Measurements from ENCODE around the gene ZBED5. TPM values are rescaled to one million over a fixed set of nuclear protein-coding genes. Genes with fewer than 3 reads are reported as not detected.

Gene ZBED5
- total RNA-seq, 4 donors from 2014 or later = 27.3 to 36.5 (median 28.3) TPM

DNA sequence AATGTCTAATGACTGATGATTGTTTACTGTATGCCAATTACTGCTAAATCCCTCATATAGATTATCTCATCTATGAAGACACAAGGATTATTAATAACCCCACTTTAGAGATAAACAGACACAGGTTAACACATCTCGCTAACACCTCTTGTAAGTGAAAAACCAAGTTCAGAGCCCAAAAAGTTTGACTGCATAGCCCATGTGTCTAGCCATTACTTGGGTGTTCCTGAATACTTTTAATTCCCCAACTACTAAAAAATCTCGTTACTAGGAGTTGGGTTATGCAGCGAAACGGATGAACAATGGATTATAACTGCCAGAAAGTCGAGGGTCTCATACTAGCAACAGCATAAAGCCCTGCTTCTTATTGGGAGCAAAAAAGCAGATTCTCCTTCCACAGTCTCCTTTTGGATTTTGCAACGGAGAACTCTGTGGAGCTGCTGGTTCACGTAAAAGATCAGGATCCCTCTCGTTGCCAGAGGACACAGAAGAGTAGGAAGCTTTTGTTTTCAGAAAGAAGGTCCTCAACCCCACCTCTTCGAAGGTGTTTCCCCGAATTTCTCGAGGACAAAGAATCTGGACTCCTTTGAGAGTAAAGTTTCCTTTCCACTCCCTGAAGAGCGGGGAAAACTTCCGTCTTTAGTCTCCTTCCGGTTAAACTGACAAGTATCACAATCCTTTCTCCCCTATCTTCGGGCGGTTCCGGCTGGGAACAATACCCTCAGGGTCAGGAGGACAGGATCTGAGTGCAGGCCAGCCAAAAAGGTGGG, 979 bp downstream of the ZBED5 start:
- H3K27me3 ChIP-seq = no peaks in the 10 kb centered on the region
- DNase-seq (ENCODE audit: extremely low spot score) = no peak
- H3K36me3 ChIP-seq = peaks cover 20 to 40% (median 31%) of the 10 kb centered on the region in 4 donors
- no peaks in the 10 kb centered on the region for H3K9me3 ChIP-seq
- 3% methylated on average over 17 of the region's 17 CpGs for WGBS
- H3K4me3 ChIP-seq = peak overlapping the region; percentile 67 to 79 (median 78)
- peaks cover 17 to 45% (median 40%) of the 10 kb centered on the region in 4 donors for H3K4me1 ChIP-seq
- H3K27ac ChIP-seq (replicated peaks in 1 of 4) = peak overlapping the region; percentile 91 to 99 (median 94)
- TF ChIP-seq, protein P1, sequence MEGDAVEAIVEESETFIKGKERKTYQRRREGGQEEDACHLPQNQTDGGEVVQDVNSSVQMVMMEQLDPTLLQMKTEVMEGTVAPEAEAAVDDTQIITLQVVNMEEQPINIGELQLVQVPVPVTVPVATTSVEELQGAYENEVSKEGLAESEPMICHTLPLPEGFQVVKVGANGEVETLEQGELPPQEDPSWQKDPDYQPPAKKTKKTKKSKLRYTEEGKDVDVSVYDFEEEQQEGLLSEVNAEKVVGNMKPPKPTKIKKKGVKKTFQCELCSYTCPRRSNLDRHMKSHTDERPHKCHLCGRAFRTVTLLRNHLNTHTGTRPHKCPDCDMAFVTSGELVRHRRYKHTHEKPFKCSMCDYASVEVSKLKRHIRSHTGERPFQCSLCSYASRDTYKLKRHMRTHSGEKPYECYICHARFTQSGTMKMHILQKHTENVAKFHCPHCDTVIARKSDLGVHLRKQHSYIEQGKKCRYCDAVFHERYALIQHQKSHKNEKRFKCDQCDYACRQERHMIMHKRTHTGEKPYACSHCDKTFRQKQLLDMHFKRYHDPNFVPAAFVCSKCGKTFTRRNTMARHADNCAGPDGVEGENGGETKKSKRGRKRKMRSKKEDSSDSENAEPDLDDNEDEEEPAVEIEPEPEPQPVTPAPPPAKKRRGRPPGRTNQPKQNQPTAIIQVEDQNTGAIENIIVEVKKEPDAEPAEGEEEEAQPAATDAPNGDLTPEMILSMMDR (IDR thresholded peaks at IDR 0.05) = no peak
- TF ChIP-seq POLR2AphosphoS5 (IDR thresholded peaks at IDR 0.05) (no peak), EP300 (IDR thresholded peaks at IDR 0.05) (no peak), POLR2A (IDR thresholded peaks at IDR 0.05; ENCODE audit: low read depth) (no peak)
- intact Hi-C loops (cut with DNase I) = loop anchor here (2.0 kb wide), 1 partner anchor 48 kb away; the partner anchor contains the start of gene EIF4G2

DNA sequence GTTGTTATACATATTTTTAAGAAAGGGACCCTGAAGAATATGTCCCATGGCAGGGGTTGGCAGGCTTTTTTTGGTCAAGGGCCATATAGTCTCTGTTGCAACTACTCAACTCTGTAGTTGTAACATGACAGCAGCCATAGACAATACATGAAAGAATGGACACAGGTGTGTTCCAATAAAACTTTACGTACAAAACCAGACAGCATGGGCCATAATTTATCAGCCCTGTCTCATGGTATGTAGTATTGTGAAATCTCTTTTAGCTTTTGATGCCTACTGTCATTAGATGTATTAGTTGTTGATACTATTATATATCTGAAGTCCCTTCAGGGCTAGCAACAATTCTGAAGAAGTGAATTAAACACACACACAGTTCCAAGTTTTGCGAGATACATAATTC, 2.6 kb downstream of the ZBED5 start:
- H3K4me3 ChIP-seq = no peak overlapping the region
- no peak for DNase-seq (ENCODE audit: extremely low spot score)
- TF ChIP-seq, protein P1 (IDR thresholded peaks at IDR 0.05) = no peak
- no peak for TF ChIP-seq EP300 (IDR thresholded peaks at IDR 0.05)
- no peak for TF ChIP-seq POLR2A (IDR thresholded peaks at IDR 0.05; ENCODE audit: low read depth)
- TF ChIP-seq POLR2AphosphoS5 (IDR thresholded peaks at IDR 0.05) = no peak
- peaks cover 20 to 47% (median 33%) of the 10 kb centered on the region in 4 donors for H3K36me3 ChIP-seq
- H3K27ac ChIP-seq (replicated peaks in 1 of 4) = peak overlapping the region in 1 of 4 donors; percentile 91
- H3K9me3 ChIP-seq = no peaks in the 10 kb centered on the region
- peaks cover 17 to 42% (median 36%) of the 10 kb centered on the region in 4 donors for H3K4me1 ChIP-seq
- intact Hi-C loops (cut with DNase I) = no loop called here
- H3K27me3 ChIP-seq = no peaks in the 10 kb centered on the region
- WGBS = 88% methylated on average over 2 of the region's 2 CpGs

DNA sequence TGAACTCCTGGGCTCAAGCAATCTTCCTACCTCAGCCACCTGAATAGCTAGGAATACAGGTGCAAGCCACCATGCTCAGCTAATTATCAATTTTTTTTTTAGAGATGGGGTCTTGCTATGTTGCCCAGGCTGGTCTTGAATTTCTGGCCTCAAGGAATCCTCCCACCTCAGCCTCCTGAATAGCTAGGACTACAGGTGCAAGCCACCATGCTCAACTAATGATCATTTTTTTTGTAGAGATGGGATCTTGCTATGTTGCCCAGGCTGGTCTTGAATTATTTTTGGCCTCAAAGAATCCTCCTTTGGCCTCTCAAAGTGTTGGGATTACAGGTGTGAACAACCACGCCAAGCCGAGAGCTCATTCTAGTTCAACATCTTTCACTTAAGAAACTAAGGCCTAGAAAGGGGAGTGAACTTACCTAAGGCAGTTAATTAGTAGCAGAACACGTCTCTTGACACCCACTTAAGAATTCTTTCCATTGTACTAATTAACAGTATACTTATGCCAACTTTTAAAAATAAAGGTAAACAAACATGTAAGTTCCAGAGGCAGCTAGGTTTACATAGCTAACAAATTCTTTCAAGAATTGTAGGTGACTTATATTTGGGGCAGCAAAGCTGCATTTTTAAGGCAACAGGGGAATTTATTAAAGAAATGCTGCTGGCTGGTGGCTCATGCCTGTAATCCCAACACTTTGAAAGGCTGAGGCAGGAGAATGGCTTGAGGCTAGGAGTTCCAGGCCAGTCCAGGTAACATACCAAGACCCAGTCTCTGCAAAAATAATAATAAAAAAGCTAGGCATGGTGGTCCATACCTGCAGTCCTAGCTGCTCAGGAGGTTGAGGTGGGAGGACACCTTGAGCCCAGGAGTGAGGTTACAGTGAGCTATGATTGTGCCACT, 9.6 kb downstream of the ZBED5 start:
- Histone ChIP-seq H3K4me3 (no peak overlapping the region), H3K36me3 (peaks cover 3 to 23% (median 13%) of the 10 kb centered on the region in 4 donors), H3K9me3 (no peaks in the 10 kb centered on the region), H3K27me3 (no peaks in the 10 kb centered on the region), H3K4me1 (peaks cover 18 to 26% (median 21%) of the 10 kb centered on the region in 4 donors), H3K27ac (replicated peaks in 1 of 4) (peak overlapping the region in 3 of 4 donors; percentile 2 to 17 (median 10))
- TF ChIP-seq, protein P1 (IDR thresholded peaks at IDR 0.05) = no peak
- no peak for DNase-seq (ENCODE audit: extremely low spot score)
- WGBS = 67% methylated on average over 3 of the region's 3 CpGs
- intact Hi-C loops (cut with DNase I) = no loop called here

DNA sequence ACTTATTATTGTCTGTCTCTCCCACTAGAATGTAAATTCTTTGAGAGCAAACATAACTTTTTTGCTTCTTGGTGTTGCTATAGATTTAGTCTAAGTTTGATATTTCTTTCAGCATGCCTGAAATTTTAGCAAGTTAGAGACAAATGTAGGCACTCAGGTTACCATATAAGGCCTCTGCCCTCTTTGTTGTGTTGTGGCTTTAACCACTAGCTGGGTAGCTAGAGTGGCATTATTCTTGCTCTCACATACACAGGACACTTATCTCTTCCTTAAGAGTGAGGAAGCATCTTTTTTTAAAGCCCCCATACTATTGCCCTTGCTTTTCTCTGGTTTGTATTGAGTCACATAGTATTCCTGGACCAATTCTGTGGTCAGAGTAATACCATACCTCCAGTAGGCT, 11.2 kb downstream of the ZBED5 start:
- intact Hi-C loops (cut with DNase I) = no loop called here

DNA sequence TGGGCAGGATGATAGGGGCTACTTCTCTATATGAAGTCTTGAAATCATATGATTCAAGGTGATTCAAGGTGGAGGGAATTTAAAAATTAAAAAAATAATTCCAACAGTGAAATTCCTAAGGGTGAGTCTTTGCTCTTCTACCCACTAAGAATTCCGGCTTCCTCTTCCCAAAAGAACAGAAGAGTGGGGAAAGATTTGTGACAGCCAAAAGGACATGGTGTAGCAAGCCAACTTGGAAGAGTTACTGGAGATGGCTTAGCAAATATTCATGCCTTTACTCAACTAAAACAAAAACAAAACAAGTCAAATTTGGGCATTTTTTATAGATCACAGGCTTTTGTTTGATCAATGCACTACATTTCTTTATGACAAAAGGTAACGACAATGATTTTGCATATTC, 12.3 kb downstream of the ZBED5 start:
- Histone ChIP-seq H3K27me3 (no peaks in the 10 kb centered on the region), H3K36me3 (no peaks in the 10 kb centered on the region), H3K27ac (replicated peaks in 1 of 4) (peak overlapping the region in 3 of 4 donors; percentile 8 to 55 (median 37)), H3K4me1 (peaks cover 18 to 26% (median 21%) of the 10 kb centered on the region in 4 donors), H3K9me3 (no peaks in the 10 kb centered on the region), H3K4me3 (no peak overlapping the region)
- DNase-seq (ENCODE audit: extremely low spot score) = no peak
- WGBS = 88% methylated on average over 2 of the region's 2 CpGs
- TF ChIP-seq POLR2AphosphoS5 (IDR thresholded peaks at IDR 0.05) = no peak
- TF ChIP-seq, protein P1 (IDR thresholded peaks at IDR 0.05) = no peak
- no peak for TF ChIP-seq EP300 (IDR thresholded peaks at IDR 0.05)
- TF ChIP-seq POLR2A (IDR thresholded peaks at IDR 0.05; ENCODE audit: low read depth) = no peak
- intact Hi-C loops (cut with DNase I) = no loop called here

More for the DNA sequence above, 11.2 kb downstream of the ZBED5 start:
- Histone ChIP-seq H3K27me3 (no peaks in the 10 kb centered on the region), H3K36me3 (peaks cover 0 to 8% (median 0%) of the 10 kb centered on the region in 4 donors), H3K27ac (replicated peaks in 1 of 4) (no peak overlapping the region), H3K4me3 (no peak overlapping the region), H3K4me1 (peaks cover 18 to 26% (median 21%) of the 10 kb centered on the region in 4 donors), H3K9me3 (no peaks in the 10 kb centered on the region)
- no peak for TF ChIP-seq EP300 (IDR thresholded peaks at IDR 0.05)
- DNase-seq (ENCODE audit: extremely low spot score) = no peak
